Activated CD4-positive, alpha-beta T cell treated with anti-CD3 and anti-CD28 coated beads, Interleukin-2, amount 10 ng/mL, durations not matched to agents 7 days and 5 days (primary cell): ENCODE results near the gene IRF2. TPM values are rescaled to one million over a fixed set of nuclear protein-coding genes. Genes with fewer than 3 reads are reported as not detected.

Source experiments
- CTCF ChIA-PET: fragments of 350-600 bp; sonication (Branson Sonifier 250); formaldehyde crosslinking; loops from one replicate; lab custom pipeline; 2021; ENCODE audit warnings: antibody characterized with exemption; lab: Charles Lee
- POLR2A ChIA-PET: fragments of 350-600 bp; sonication (Branson Sonifier 250); formaldehyde crosslinking; loops from one replicate; lab custom pipeline; 2021; ENCODE audit warnings: antibody characterized with exemption; lab: Charles Lee
- DNase-seq: peaks from one replicate; pipeline ENCODE4 v3.0.0-alpha.2; 2020
- H3K27ac Mint-ChIP-seq: one replicate; pipeline ENCODE4 v1.8.0; 2021; ENCODE audit warnings: mild to moderate bottlenecking, moderate library complexity, mixed read lengths
- H3K27me3 Mint-ChIP-seq: one replicate; pipeline ENCODE4 v1.8.0; 2021; ENCODE audit warnings: mixed read lengths
- H3K36me3 Mint-ChIP-seq: one replicate; pipeline ENCODE4 v1.8.0; 2021; ENCODE audit warnings: low read depth, mixed read lengths
- H3K4me1 Mint-ChIP-seq: one replicate; pipeline ENCODE4 v1.8.0; 2021; ENCODE audit warnings: mixed read lengths
- H3K4me3 Mint-ChIP-seq: one replicate; pipeline ENCODE4 v1.8.0; 2021; ENCODE audit warnings: mild to moderate bottlenecking, moderate library complexity, mixed read lengths
- H3K9me3 Mint-ChIP-seq: one replicate; pipeline ENCODE4 v1.8.0; 2021; ENCODE audit warnings: mixed read lengths
- total RNA-seq, 2 experiments: library from RNA; stranded (reverse); gene quantifications; one replicate each; pipeline ENCODE4 v1.2.3, GENCODE V29; 2021

Gene IRF2
- total RNA-seq, 2 experiments from 2014 or later, result 82.1 to 84.3 TPM

- DNase-seq, result no peak
- Mint-ChIP-seq H3K36me3 (peaks cover 57% of the 10 kb centered on the region), H3K4me1 (peaks cover 83% of the 10 kb centered on the region), H3K27ac (no peak overlapping the region), H3K4me3 (no peak overlapping the region), H3K27me3 (no peaks in the 10 kb centered on the region), H3K9me3 (no peaks in the 10 kb centered on the region)
- POLR2A ChIA-PET, result no interaction called here
- CTCF ChIA-PET, result no interaction called here
These were observed 28.2 kb downstream of the IRF2 start for GRCh38 chr4:184446132-184446658.

GRCh38 chr4:184444953-184445309 lies 29.4 kb downstream of the IRF2 start:
- peaks cover 58% of the 10 kb centered on the region for H3K36me3 Mint-ChIP-seq
- POLR2A ChIA-PET, result no interaction called here

GRCh38 chr4:184444215-184444952 lies 30.0 kb downstream of the IRF2 start:
- Mint-ChIP-seq H3K4me3 (no peak overlapping the region), H3K4me1 (peaks cover 78% of the 10 kb centered on the region), H3K27ac (no peak overlapping the region), H3K27me3 (no peaks in the 10 kb centered on the region), H3K9me3 (no peaks in the 10 kb centered on the region), H3K36me3 (peaks cover 55% of the 10 kb centered on the region)
- CTCF ChIA-PET, result interaction anchor here (1.0 kb wide), 2 partner anchors 15 to 180 kb away, joined by 3 to 4 read pairs; no protein-coding TSS in a partner anchor
- POLR2A ChIA-PET, result no interaction called here
- no peak for DNase-seq

More at GRCh38 chr4:184444953-184445309, 29.4 kb downstream of the IRF2 start:
- Mint-ChIP-seq H3K27me3 (no peaks in the 10 kb centered on the region), H3K4me1 (peaks cover 84% of the 10 kb centered on the region), H3K9me3 (no peaks in the 10 kb centered on the region), H3K27ac (no peak overlapping the region), H3K4me3 (no peak overlapping the region)
- DNase-seq, result no peak
- CTCF ChIA-PET, result no interaction called here

GRCh38 chr4:184443318-184443717 lies 31.0 kb downstream of the IRF2 start:
- POLR2A ChIA-PET, result no interaction called here
- Mint-ChIP-seq H3K9me3 (no peaks in the 10 kb centered on the region), H3K27me3 (no peaks in the 10 kb centered on the region), H3K4me1 (peaks cover 75% of the 10 kb centered on the region), H3K36me3 (peaks cover 45% of the 10 kb centered on the region), H3K27ac (no peak overlapping the region), H3K4me3 (no peak overlapping the region)
- no peak for DNase-seq
- CTCF ChIA-PET, result interaction anchor here (1.0 to 1.1 kb wide), 3 partner anchors 15 to 179 kb away, joined by 3 to 4 read pairs (median 3); no protein-coding TSS in a partner anchor

- no peak for DNase-seq
- Mint-ChIP-seq H3K27me3 (no peaks in the 10 kb centered on the region), H3K27ac (peak overlapping the region; percentile 26), H3K9me3 (no peaks in the 10 kb centered on the region), H3K36me3 (peaks cover 40% of the 10 kb centered on the region), H3K4me3 (no peak overlapping the region), H3K4me1 (peaks cover 75% of the 10 kb centered on the region)
- ChIA-PET CTCF (interaction anchor here (0.6 to 1.8 kb wide), 2 partner anchors 10 to 127 kb away, joined by 3 to 4 read pairs; no protein-coding TSS in a partner anchor), POLR2A (no interaction called here)
These were observed 32.1 kb downstream of the IRF2 start for GRCh38 chr4:184442314-184442635.

GRCh38 chr4:184441461-184442313 lies 32.7 kb downstream of the IRF2 start:
- CTCF ChIA-PET, result interaction anchor here (0.6 to 2.2 kb wide), 3 partner anchors 11 to 127 kb away, joined by 3 to 9 read pairs (median 4); no protein-coding TSS in a partner anchor

GRCh38 chr4:184440595-184441358 lies 33.6 kb downstream of the IRF2 start:
- Mint-ChIP-seq H3K9me3 (no peaks in the 10 kb centered on the region), H3K27ac (no peak overlapping the region), H3K4me1 (peaks cover 66% of the 10 kb centered on the region), H3K27me3 (no peaks in the 10 kb centered on the region), H3K4me3 (no peak overlapping the region), H3K36me3 (peaks cover 30% of the 10 kb centered on the region)
- no peak for DNase-seq
- CTCF ChIA-PET, result interaction anchor here (0.8 to 2.2 kb wide), 4 partner anchors 8 to 126 kb away, joined by 3 to 9 read pairs (median 4); no protein-coding TSS in a partner anchor
- POLR2A ChIA-PET, result no interaction called here

More at GRCh38 chr4:184441461-184442313, 32.7 kb downstream of the IRF2 start:
- no peak overlapping the region for H3K4me3 Mint-ChIP-seq
- H3K36me3 Mint-ChIP-seq, result peaks cover 35% of the 10 kb centered on the region
- no peaks in the 10 kb centered on the region for H3K9me3 Mint-ChIP-seq
- H3K27ac Mint-ChIP-seq, result no peak overlapping the region
- DNase-seq, result no peak
- peaks cover 71% of the 10 kb centered on the region for H3K4me1 Mint-ChIP-seq
- POLR2A ChIA-PET, result no interaction called here
- H3K27me3 Mint-ChIP-seq, result no peaks in the 10 kb centered on the region

- no peak overlapping the region for H3K27ac Mint-ChIP-seq
- no peak for DNase-seq
- H3K36me3 Mint-ChIP-seq, result peaks cover 27% of the 10 kb centered on the region
- no peak overlapping the region for H3K4me3 Mint-ChIP-seq
- CTCF ChIA-PET, result interaction anchor here (0.8 to 2.2 kb wide), 4 partner anchors 8 to 125 kb away, joined by 3 to 9 read pairs (median 4); no protein-coding TSS in a partner anchor
- no peaks in the 10 kb centered on the region for H3K27me3 Mint-ChIP-seq
- peaks cover 61% of the 10 kb centered on the region for H3K4me1 Mint-ChIP-seq
- no peaks in the 10 kb centered on the region for H3K9me3 Mint-ChIP-seq
- POLR2A ChIA-PET, result interaction anchor here (0.7 kb wide), 1 partner anchor 8 kb away, joined by 3 read pairs; no protein-coding TSS in a partner anchor
These were observed 34.3 kb downstream of the IRF2 start for GRCh38 chr4:184439856-184440594.

GRCh38 chr4:184439386-184439785 lies 35.0 kb downstream of the IRF2 start:
- CTCF ChIA-PET, result interaction anchor here (1.7 kb wide), 1 partner anchor 9 kb away, joined by 4 read pairs; no protein-coding TSS in a partner anchor
- H3K4me3 Mint-ChIP-seq, result no peak overlapping the region
- H3K4me1 Mint-ChIP-seq, result peaks cover 55% of the 10 kb centered on the region
- no peak for DNase-seq
- POLR2A ChIA-PET, result interaction anchor here (0.7 kb wide), 1 partner anchor 9 kb away, joined by 3 read pairs; no protein-coding TSS in a partner anchor
- no peak overlapping the region for H3K27ac Mint-ChIP-seq
- peaks cover 23% of the 10 kb centered on the region for H3K36me3 Mint-ChIP-seq
- no peaks in the 10 kb centered on the region for H3K9me3 Mint-ChIP-seq
- no peaks in the 10 kb centered on the region for H3K27me3 Mint-ChIP-seq

- POLR2A ChIA-PET, result no interaction called here
- no peak for DNase-seq
- Mint-ChIP-seq H3K36me3 (peaks cover 20% of the 10 kb centered on the region), H3K27ac (no peak overlapping the region), H3K4me3 (no peak overlapping the region), H3K27me3 (no peaks in the 10 kb centered on the region), H3K9me3 (no peaks in the 10 kb centered on the region), H3K4me1 (peaks cover 47% of the 10 kb centered on the region)
- CTCF ChIA-PET, result interaction anchor here (0.6 to 1.3 kb wide), 2 partner anchors 21 to 515 kb away, joined by 3 to 5 read pairs; no protein-coding TSS in a partner anchor
These were observed 36.0 kb downstream of the IRF2 start for GRCh38 chr4:184438375-184438774.

GRCh38 chr4:184437565-184438265 lies 36.6 kb downstream of the IRF2 start:
- H3K27ac Mint-ChIP-seq, result peak overlapping the region; percentile 21
- no peaks in the 10 kb centered on the region for H3K9me3 Mint-ChIP-seq
- ChIA-PET CTCF (interaction anchor here (0.6 to 1.3 kb wide), 3 partner anchors 22 to 514 kb away, joined by 3 to 5 read pairs (median 4); no protein-coding TSS in a partner anchor), POLR2A (interaction anchor here (0.7 kb wide), 1 partner anchor 25 kb away, joined by 3 read pairs; no protein-coding TSS in a partner anchor)
- peaks cover 42% of the 10 kb centered on the region for H3K4me1 Mint-ChIP-seq
- no peak for DNase-seq
- H3K4me3 Mint-ChIP-seq, result no peak overlapping the region
- H3K36me3 Mint-ChIP-seq, result peaks cover 18% of the 10 kb centered on the region
- no peaks in the 10 kb centered on the region for H3K27me3 Mint-ChIP-seq
